WTC11 (cell line): ENCODE measurements around the gene FA2H. TPM values are rescaled to one million over a fixed set of nuclear protein-coding genes. Genes with fewer than 3 reads are reported as not detected.

ENCODE experiments used
- ATAC-seq: fragments of 200-7000 bp; cut with Tn5 transposase; 2 replicates; pipeline ENCODE4 v1.10.0; 2021; ENCODE audit warnings: mild to moderate bottlenecking, moderate library complexity
- CTCF ChIA-PET: fragments of 300-600 bp; sonication (Branson Sonifier 250); formaldehyde crosslinking; loops from one replicate; lab custom pipeline; 2021; ENCODE audit warnings: antibody characterized with exemption; lab: Charles Lee
- POLR2A ChIA-PET: fragments of 350-600 bp; sonication (Branson Sonifier 250); formaldehyde crosslinking; loops from one replicate; lab custom pipeline; 2021; ENCODE audit warnings: antibody characterized with exemption; lab: Charles Lee
- DNase-seq: peaks from one replicate; pipeline ENCODE4 v3.0.0; 2021; ENCODE audit warnings: low spot score
- H3K27ac Mint-ChIP-seq: 2 replicates; pipeline ENCODE4 v1.8.0; 2021; ENCODE audit warnings: mixed read lengths
- H3K27me3 Mint-ChIP-seq: 2 replicates; pipeline ENCODE4 v1.8.0; 2021; ENCODE audit warnings: low read depth, mild to moderate bottlenecking, moderate library complexity, mixed read lengths
- H3K36me3 Mint-ChIP-seq: 2 replicates; pipeline ENCODE4 v1.8.0; 2021; ENCODE audit warnings: mixed read lengths
- H3K4me1 Mint-ChIP-seq: 2 replicates; pipeline ENCODE4 v1.8.0; 2022; ENCODE audit warnings: mixed read lengths
- H3K4me3 Mint-ChIP-seq: 2 replicates; pipeline ENCODE4 v1.8.0; 2021; ENCODE audit warnings: mild to moderate bottlenecking, moderate library complexity, mixed read lengths
- H3K9me3 Mint-ChIP-seq: 2 replicates; pipeline ENCODE4 v1.8.0; 2021; ENCODE audit warnings: mixed read lengths
- GABPB1 ChIP-seq: sonication (generic); formaldehyde crosslinking; IDR thresholded peaks from 2 replicates; pipeline ENCODE4 v1.8.1; 2023; ENCODE audit warnings: mild to moderate bottlenecking, missing genetic modification reagents
- HMGA2 ChIP-seq: fragments of 250-450 bp; sonication (Bioruptor Pico); IDR thresholded peaks from 2 replicates; pipeline ENCODE4 v1.4.0; 2021; ENCODE audit warnings: mild to moderate bottlenecking, moderate library complexity
- JAZF1 ChIP-seq: fragments of 250-450 bp; sonication (Bioruptor Pico); IDR thresholded peaks from 2 replicates; pipeline ENCODE4 v1.9.0; 2021; ENCODE audit warnings: moderate library complexity, mild to moderate bottlenecking, inconsistent platforms
- NFE2L1 ChIP-seq: sonication (generic); formaldehyde crosslinking; IDR thresholded peaks from 2 replicates; pipeline ENCODE4 v1.8.1; 2023; ENCODE audit warnings: missing genetic modification reagents
- OVOL2 ChIP-seq: fragments of 250-450 bp; sonication (Bioruptor Pico); IDR thresholded peaks from 2 replicates; pipeline ENCODE4 v1.9.0; 2021; ENCODE audit warnings: mild to moderate bottlenecking, borderline replicate concordance
- PRRX2 ChIP-seq: fragments of 250-450 bp; sonication (Bioruptor Pico); IDR thresholded peaks from 2 replicates; pipeline ENCODE4 v1.8.0; 2021; ENCODE audit warnings: mild to moderate bottlenecking
- ZNF219 ChIP-seq: sonication (generic); formaldehyde crosslinking; IDR thresholded peaks from 2 replicates; pipeline ENCODE4 v1.8.0; 2023; ENCODE audit warnings: missing genetic modification reagents, mild to moderate bottlenecking, borderline replicate concordance
- ZNF232 ChIP-seq: sonication (generic); formaldehyde crosslinking; IDR thresholded peaks from 2 replicates; pipeline ENCODE4 v1.8.0; 2022; ENCODE audit warnings: mild to moderate bottlenecking, missing genetic modification reagents
- ZNF317 ChIP-seq: sonication (generic); formaldehyde crosslinking; IDR thresholded peaks from 2 replicates; pipeline ENCODE4 v1.8.1; 2023; ENCODE audit warnings: low read depth, mild to moderate bottlenecking, moderate library complexity, missing genetic modification reagents, borderline replicate concordance
- ZNF423 ChIP-seq: fragments of 250-450 bp; sonication (Bioruptor Pico); IDR thresholded peaks from 2 replicates; pipeline ENCODE4 v2.1.2; 2022; ENCODE audit warnings: mild to moderate bottlenecking, moderate library complexity
- ZNF671 ChIP-seq: fragments of 250-450 bp; sonication (Bioruptor Pico); IDR thresholded peaks from 2 replicates; pipeline ENCODE4 v1.8.0; 2021; ENCODE audit warnings: mild to moderate bottlenecking
- total RNA-seq: library from RNA; stranded (reverse); gene quantifications from 3 replicates; pipeline ENCODE4 v1.2.3, GENCODE V29; 2021
- TF ChIP-seq, protein P1 (sequence below): fragments of 250-450 bp; sonication (Bioruptor Pico); IDR thresholded peaks from 2 replicates; pipeline ENCODE4 v1.9.0; 2021; ENCODE audit warnings: mild to moderate bottlenecking, borderline replicate concordance
- TF ChIP-seq, protein P2 (sequence below): sonication (generic); formaldehyde crosslinking; IDR thresholded peaks from 2 replicates; pipeline ENCODE4 v1.8.1; 2022; ENCODE audit warnings: low read depth, mild to moderate bottlenecking, moderate library complexity, missing genetic modification reagents, borderline replicate concordance
- TF ChIP-seq, protein P3 (sequence below): fragments of 250-450 bp; sonication (Bioruptor Pico); IDR thresholded peaks from 2 replicates; pipeline ENCODE4 v1.9.0; 2021; ENCODE audit warnings: moderate library complexity, mild to moderate bottlenecking, inconsistent platforms, borderline replicate concordance
- TF ChIP-seq, protein P4 (sequence below): sonication (generic); formaldehyde crosslinking; IDR thresholded peaks from 2 replicates; pipeline ENCODE4 v1.8.0; 2022; ENCODE audit warnings: mild to moderate bottlenecking, missing genetic modification reagents
- TF ChIP-seq, protein P5 (sequence below): sonication (generic); formaldehyde crosslinking; IDR thresholded peaks from 2 replicates; pipeline ENCODE4 v1.8.0; 2022; ENCODE audit warnings: missing genetic modification reagents
- TF ChIP-seq, protein P6 (sequence below): fragments of 250-450 bp; sonication (Bioruptor Pico); IDR thresholded peaks from 2 replicates; pipeline ENCODE4 v1.8.0; 2021; ENCODE audit warnings: mild to moderate bottlenecking
- TF ChIP-seq, protein P7 (sequence below): sonication (generic); formaldehyde crosslinking; IDR thresholded peaks from 2 replicates; pipeline ENCODE4 v1.8.1; 2023; ENCODE audit warnings: mild to moderate bottlenecking, missing genetic modification reagents, moderate library complexity
- TF ChIP-seq, protein P8 (sequence below): sonication (generic); formaldehyde crosslinking; IDR thresholded peaks from 2 replicates; pipeline ENCODE4 v1.8.0; 2022; ENCODE audit warnings: mild to moderate bottlenecking, missing genetic modification reagents

Gene FA2H
- total RNA-seq, 1 experiment from 2014 or later = 10.9 TPM

DNA sequence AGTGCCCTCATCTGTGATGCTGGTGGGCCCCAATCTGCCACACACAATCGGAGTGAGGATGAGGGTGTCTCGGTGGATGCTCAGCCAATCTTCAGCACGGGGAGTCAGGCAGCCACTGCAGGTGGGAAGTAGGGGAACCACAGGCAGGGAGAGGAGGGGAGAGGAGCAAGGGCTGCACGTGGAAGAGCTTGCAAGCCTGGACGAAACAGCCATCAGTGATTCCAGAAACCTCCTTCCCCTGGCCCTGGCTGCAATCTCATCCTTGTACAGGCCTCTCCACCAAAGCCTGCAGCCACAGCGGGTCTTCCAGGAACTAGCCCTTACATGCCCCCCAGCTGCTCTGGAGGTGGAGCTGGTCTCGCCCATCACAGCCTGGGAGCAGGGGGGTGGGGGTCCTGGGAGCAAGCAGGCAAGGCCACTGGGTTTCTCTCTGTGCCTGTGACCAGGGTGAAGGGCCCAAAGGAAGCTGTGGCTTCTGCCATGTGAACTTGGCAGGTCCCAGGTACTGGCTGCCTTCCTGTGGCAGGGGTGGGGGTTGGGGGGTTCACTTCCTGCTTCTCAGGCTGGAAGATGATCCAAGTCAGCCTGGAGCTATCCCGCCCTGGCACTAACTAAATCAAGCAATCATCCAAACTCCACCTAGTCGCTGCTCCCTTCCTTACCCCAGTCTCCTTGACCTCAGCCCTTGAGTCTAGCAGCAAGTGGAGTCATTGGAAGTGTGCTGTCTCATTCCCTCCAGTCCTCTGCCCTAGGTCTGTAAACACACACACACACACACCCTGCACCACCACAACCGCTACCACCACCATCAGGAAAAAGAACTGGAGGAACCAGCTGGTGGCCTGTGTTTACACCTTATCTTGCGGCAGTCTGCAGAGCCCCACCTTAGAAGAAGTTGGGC lies 44.6 kb downstream of the FA2H start (continued):
- TF ChIP-seq, protein P1, sequence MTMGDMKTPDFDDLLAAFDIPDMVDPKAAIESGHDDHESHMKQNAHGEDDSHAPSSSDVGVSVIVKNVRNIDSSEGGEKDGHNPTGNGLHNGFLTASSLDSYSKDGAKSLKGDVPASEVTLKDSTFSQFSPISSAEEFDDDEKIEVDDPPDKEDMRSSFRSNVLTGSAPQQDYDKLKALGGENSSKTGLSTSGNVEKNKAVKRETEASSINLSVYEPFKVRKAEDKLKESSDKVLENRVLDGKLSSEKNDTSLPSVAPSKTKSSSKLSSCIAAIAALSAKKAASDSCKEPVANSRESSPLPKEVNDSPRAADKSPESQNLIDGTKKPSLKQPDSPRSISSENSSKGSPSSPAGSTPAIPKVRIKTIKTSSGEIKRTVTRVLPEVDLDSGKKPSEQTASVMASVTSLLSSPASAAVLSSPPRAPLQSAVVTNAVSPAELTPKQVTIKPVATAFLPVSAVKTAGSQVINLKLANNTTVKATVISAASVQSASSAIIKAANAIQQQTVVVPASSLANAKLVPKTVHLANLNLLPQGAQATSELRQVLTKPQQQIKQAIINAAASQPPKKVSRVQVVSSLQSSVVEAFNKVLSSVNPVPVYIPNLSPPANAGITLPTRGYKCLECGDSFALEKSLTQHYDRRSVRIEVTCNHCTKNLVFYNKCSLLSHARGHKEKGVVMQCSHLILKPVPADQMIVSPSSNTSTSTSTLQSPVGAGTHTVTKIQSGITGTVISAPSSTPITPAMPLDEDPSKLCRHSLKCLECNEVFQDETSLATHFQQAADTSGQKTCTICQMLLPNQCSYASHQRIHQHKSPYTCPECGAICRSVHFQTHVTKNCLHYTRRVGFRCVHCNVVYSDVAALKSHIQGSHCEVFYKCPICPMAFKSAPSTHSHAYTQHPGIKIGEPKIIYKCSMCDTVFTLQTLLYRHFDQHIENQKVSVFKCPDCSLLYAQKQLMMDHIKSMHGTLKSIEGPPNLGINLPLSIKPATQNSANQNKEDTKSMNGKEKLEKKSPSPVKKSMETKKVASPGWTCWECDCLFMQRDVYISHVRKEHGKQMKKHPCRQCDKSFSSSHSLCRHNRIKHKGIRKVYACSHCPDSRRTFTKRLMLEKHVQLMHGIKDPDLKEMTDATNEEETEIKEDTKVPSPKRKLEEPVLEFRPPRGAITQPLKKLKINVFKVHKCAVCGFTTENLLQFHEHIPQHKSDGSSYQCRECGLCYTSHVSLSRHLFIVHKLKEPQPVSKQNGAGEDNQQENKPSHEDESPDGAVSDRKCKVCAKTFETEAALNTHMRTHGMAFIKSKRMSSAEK (CRISPR knock-in tag) = no peak
- no peak for TF ChIP-seq OVOL2 (CRISPR knock-in tag)
- TF ChIP-seq, protein P2, sequence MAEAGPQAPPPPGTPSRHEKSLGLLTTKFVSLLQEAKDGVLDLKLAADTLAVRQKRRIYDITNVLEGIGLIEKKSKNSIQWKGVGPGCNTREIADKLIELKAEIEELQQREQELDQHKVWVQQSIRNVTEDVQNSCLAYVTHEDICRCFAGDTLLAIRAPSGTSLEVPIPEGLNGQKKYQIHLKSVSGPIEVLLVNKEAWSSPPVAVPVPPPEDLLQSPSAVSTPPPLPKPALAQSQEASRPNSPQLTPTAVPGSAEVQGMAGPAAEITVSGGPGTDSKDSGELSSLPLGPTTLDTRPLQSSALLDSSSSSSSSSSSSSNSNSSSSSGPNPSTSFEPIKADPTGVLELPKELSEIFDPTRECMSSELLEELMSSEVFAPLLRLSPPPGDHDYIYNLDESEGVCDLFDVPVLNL (CRISPR knock-in tag) = no peak
- TF ChIP-seq PRRX2 (CRISPR knock-in tag) = no peak
- TF ChIP-seq, protein P3, sequence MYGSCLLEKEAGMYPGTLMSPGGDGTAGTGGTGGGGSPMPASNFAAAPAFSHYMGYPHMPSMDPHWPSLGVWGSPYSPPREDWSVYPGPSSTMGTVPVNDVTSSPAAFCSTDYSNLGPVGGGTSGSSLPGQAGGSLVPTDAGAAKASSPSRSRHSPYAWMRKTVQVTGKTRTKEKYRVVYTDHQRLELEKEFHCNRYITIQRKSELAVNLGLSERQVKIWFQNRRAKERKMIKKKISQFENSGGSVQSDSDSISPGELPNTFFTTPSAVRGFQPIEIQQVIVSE (CRISPR knock-in tag) = no peak
- TF ChIP-seq NFE2L1 (CRISPR knock-in tag) = no peak

DNA sequence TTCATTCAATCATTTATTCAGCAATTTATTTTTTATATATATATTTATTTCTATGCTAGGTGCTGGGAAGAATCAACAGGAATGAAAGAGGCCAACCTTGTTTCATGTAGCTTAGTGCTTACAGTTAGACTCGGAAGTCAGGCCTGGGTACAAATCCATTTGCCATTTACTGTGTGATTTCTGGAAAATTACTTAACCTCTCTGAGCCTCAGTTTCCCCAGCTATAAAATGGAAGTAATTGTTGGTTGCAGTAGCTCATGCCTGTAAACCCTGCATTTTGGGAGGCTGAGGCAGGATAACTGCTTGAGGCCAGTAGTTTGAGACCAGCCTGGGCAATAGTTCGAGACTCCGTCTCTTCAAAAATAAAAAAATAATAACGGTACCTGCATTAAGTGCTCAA lies 46.7 kb downstream of the FA2H start:
- Mint-ChIP-seq H3K9me3 (peaks cover 12% of the 10 kb centered on the region), H3K27me3 (no peaks in the 10 kb centered on the region), H3K27ac (no peak overlapping the region), H3K4me3 (no peak overlapping the region), H3K36me3 (peaks cover 9% of the 10 kb centered on the region), H3K4me1 (peaks cover 25% of the 10 kb centered on the region)
- DNase-seq (no peak), ATAC-seq (no peak)
- ChIA-PET POLR2A (interaction anchor here (0.6 kb wide), 1 partner anchor 43 kb away, joined by 4 read pairs; no protein-coding TSS in a partner anchor), CTCF (interaction anchor here (1.2 to 4.4 kb wide), 9 partner anchors 10 to 383 kb away, joined by 3 to 63 read pairs (median 16); partner anchors contain the start of gene FA2H)
- no peak for TF ChIP-seq ZNF232
- TF ChIP-seq JAZF1 (CRISPR knock-in tag) = no peak
- TF ChIP-seq ZNF671 (CRISPR knock-in tag) = no peak
- TF ChIP-seq, protein P4, sequence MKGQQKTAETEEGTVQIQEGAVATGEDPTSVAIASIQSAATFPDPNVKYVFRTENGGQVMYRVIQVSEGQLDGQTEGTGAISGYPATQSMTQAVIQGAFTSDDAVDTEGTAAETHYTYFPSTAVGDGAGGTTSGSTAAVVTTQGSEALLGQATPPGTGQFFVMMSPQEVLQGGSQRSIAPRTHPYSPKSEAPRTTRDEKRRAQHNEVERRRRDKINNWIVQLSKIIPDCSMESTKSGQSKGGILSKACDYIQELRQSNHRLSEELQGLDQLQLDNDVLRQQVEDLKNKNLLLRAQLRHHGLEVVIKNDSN (CRISPR knock-in tag) = no peak
- no peak for TF ChIP-seq ZNF219
- no peak for TF ChIP-seq ZNF423
- TF ChIP-seq, protein P5, sequence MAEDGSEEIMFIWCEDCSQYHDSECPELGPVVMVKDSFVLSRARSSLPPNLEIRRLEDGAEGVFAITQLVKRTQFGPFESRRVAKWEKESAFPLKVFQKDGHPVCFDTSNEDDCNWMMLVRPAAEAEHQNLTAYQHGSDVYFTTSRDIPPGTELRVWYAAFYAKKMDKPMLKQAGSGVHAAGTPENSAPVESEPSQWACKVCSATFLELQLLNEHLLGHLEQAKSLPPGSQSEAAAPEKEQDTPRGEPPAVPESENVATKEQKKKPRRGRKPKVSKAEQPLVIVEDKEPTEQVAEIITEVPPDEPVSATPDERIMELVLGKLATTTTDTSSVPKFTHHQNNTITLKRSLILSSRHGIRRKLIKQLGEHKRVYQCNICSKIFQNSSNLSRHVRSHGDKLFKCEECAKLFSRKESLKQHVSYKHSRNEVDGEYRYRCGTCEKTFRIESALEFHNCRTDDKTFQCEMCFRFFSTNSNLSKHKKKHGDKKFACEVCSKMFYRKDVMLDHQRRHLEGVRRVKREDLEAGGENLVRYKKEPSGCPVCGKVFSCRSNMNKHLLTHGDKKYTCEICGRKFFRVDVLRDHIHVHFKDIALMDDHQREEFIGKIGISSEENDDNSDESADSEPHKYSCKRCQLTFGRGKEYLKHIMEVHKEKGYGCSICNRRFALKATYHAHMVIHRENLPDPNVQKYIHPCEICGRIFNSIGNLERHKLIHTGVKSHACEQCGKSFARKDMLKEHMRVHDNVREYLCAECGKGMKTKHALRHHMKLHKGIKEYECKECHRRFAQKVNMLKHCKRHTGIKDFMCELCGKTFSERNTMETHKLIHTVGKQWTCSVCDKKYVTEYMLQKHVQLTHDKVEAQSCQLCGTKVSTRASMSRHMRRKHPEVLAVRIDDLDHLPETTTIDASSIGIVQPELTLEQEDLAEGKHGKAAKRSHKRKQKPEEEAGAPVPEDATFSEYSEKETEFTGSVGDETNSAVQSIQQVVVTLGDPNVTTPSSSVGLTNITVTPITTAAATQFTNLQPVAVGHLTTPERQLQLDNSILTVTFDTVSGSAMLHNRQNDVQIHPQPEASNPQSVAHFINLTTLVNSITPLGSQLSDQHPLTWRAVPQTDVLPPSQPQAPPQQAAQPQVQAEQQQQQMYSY (CRISPR knock-in tag) = no peak
- TF ChIP-seq, protein P6, sequence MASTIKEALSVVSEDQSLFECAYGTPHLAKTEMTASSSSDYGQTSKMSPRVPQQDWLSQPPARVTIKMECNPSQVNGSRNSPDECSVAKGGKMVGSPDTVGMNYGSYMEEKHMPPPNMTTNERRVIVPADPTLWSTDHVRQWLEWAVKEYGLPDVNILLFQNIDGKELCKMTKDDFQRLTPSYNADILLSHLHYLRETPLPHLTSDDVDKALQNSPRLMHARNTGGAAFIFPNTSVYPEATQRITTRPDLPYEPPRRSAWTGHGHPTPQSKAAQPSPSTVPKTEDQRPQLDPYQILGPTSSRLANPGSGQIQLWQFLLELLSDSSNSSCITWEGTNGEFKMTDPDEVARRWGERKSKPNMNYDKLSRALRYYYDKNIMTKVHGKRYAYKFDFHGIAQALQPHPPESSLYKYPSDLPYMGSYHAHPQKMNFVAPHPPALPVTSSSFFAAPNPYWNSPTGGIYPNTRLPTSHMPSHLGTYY (CRISPR knock-in tag) = no peak
- TF ChIP-seq, protein P7, sequence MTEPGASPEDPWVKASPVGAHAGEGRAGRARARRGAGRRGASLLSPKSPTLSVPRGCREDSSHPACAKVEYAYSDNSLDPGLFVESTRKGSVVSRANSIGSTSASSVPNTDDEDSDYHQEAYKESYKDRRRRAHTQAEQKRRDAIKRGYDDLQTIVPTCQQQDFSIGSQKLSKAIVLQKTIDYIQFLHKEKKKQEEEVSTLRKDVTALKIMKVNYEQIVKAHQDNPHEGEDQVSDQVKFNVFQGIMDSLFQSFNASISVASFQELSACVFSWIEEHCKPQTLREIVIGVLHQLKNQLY (CRISPR knock-in tag) = no peak
- no peak for TF ChIP-seq ZNF317 (CRISPR knock-in tag)
- TF ChIP-seq, protein P8, sequence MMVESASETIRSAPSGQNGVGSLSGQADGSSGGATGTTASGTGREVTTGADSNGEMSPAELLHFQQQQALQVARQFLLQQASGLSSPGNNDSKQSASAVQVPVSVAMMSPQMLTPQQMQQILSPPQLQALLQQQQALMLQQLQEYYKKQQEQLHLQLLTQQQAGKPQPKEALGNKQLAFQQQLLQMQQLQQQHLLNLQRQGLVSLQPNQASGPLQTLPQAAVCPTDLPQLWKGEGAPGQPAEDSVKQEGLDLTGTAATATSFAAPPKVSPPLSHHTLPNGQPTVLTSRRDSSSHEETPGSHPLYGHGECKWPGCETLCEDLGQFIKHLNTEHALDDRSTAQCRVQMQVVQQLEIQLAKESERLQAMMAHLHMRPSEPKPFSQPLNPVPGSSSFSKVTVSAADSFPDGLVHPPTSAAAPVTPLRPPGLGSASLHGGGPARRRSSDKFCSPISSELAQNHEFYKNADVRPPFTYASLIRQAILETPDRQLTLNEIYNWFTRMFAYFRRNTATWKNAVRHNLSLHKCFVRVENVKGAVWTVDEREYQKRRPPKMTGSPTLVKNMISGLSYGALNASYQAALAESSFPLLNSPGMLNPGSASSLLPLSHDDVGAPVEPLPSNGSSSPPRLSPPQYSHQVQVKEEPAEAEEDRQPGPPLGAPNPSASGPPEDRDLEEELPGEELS (CRISPR knock-in tag) = no peak
- no peak for TF ChIP-seq HMGA2 (CRISPR knock-in tag)
- no peak for TF ChIP-seq GABPB1
